Mucosa of rectum (tissue), 2 donors: ENCODE data around the gene ASXL2.
"Not testable (repeated sequence)": the region's sequence is repeated elsewhere in the genome, so short reads cannot be mapped to it uniquely, and the experiment has no call there.

Source experiments
- H3K27ac ChIP-seq, 2 donors: one replicate each; pipeline ENCODE4 v1.7.0; 2013; ENCODE audit warnings: inconsistent platforms in 2 of 2, low read depth in 2 of 2, low read length in 2 of 2
- H3K27me3 ChIP-seq, 2 donors: one replicate each; pipeline ENCODE4 v1.7.0; 2013; ENCODE audit warnings: low read length in 2 of 2; ENCODE audit not compliant: control insufficient read depth in 2 of 2, insufficient read depth in 2 of 2
- H3K36me3 ChIP-seq, 2 donors: one replicate each; pipeline ENCODE4 v1.7.0; 2013; ENCODE audit warnings: low read length in 2 of 2; ENCODE audit not compliant: control insufficient read depth in 2 of 2, insufficient read depth in 2 of 2
- H3K4me1 ChIP-seq, 2 donors: one replicate each; pipeline ENCODE4 v1.7.0; 2013; ENCODE audit warnings: low read length in 2 of 2, mild to moderate bottlenecking in 1 of 2; ENCODE audit not compliant: control insufficient read depth in 2 of 2, insufficient read depth in 2 of 2
- H3K4me3 ChIP-seq, 2 donors: one replicate each; pipeline ENCODE4 v1.7.0; 2013; ENCODE audit warnings: low read length in 2 of 2
- H3K9ac ChIP-seq, 2 donors: one replicate each; pipeline ENCODE4 v1.7.0; 2013; ENCODE audit warnings: low read length in 2 of 2, low read depth in 1 of 2, mild to moderate bottlenecking in 1 of 2
- H3K9me3 ChIP-seq, 2 donors: one replicate each; pipeline ENCODE4 v1.7.0; 2013; ENCODE audit warnings: low read length in 2 of 2; ENCODE audit not compliant: control insufficient read depth in 2 of 2
- donor health status: healthy.
- donor health status: Normal muscosa, but diverticular disease.

Gene ASXL2

GRCh38 chr2:25724756-25725155 is 153.5 kb downstream of the ASXL2 start:
- no peak overlapping the region for H3K4me3 ChIP-seq
- H3K36me3 ChIP-seq, result no peaks in the 10 kb centered on the region
- no peak overlapping the region for H3K9ac ChIP-seq
- H3K4me1 ChIP-seq, result no peaks in the 10 kb centered on the region
- no peaks in the 10 kb centered on the region for H3K9me3 ChIP-seq
- H3K27me3 ChIP-seq, result peaks cover 0 to 6% of the 10 kb centered on the region in 2 donors
- H3K27ac ChIP-seq, result no peak overlapping the region

GRCh38 chr2:25722224-25722623 is 156.1 kb downstream of the ASXL2 start:
- Histone ChIP-seq H3K4me3 (no peak overlapping the region), H3K27ac (no peak overlapping the region), H3K9me3 (no peaks in the 10 kb centered on the region), H3K36me3 (no peaks in the 10 kb centered on the region), H3K4me1 (no peaks in the 10 kb centered on the region), H3K9ac (no peak overlapping the region), H3K27me3 (peaks cover 0 to 6% of the 10 kb centered on the region in 2 donors)

GRCh38 chr2:25720575-25720974 is 157.7 kb downstream of the ASXL2 start:
- Histone ChIP-seq H3K4me1 (no peaks in the 10 kb centered on the region), H3K27me3 (peaks cover 0 to 6% of the 10 kb centered on the region in 2 donors), H3K4me3 (no peak overlapping the region), H3K27ac (no peak overlapping the region), H3K9ac (no peak overlapping the region), H3K9me3 (no peaks in the 10 kb centered on the region), H3K36me3 (no peaks in the 10 kb centered on the region)

GRCh38 chr2:25714740-25715139 is 163.5 kb downstream of the ASXL2 start:
- H3K36me3 ChIP-seq, result no peaks in the 10 kb centered on the region
- H3K4me1 ChIP-seq, result no peaks in the 10 kb centered on the region
- no peaks in the 10 kb centered on the region for H3K27me3 ChIP-seq
- no peak overlapping the region for H3K27ac ChIP-seq
- no peak overlapping the region for H3K9ac ChIP-seq
- H3K9me3 ChIP-seq, result no peaks in the 10 kb centered on the region
- H3K4me3 ChIP-seq, result no peak overlapping the region

GRCh38 chr2:25712455-25712854 is 165.8 kb downstream of the ASXL2 start:
- H3K36me3 ChIP-seq, result no peaks in the 10 kb centered on the region
- H3K9ac ChIP-seq, result no peak overlapping the region
- H3K4me1 ChIP-seq, result no peaks in the 10 kb centered on the region
- no peak overlapping the region for H3K27ac ChIP-seq
- H3K27me3 ChIP-seq, result no peaks in the 10 kb centered on the region
- H3K9me3 ChIP-seq, result no peaks in the 10 kb centered on the region
- H3K4me3 ChIP-seq, result no peak overlapping the region

- Histone ChIP-seq H3K27me3 (no peaks in the 10 kb centered on the region), H3K36me3 (no peaks in the 10 kb centered on the region), H3K4me1 (no peaks in the 10 kb centered on the region), H3K4me3 (peak overlapping the region in 1 of 2 donors; percentile 52), H3K9me3 (no peaks in the 10 kb centered on the region), H3K27ac (no peak overlapping the region), H3K9ac (no peak overlapping the region)
Observed at GRCh38 chr2:25711675-25712354, 166.5 kb downstream of the ASXL2 start.

GRCh38 chr2:25710750-25711149 is 167.5 kb downstream of the ASXL2 start:
- no peak overlapping the region for H3K4me3 ChIP-seq
- no peaks in the 10 kb centered on the region for H3K36me3 ChIP-seq
- H3K9ac ChIP-seq, result no peak overlapping the region
- H3K4me1 ChIP-seq, result no peaks in the 10 kb centered on the region
- no peak overlapping the region for H3K27ac ChIP-seq
- no peaks in the 10 kb centered on the region for H3K27me3 ChIP-seq
- H3K9me3 ChIP-seq, result no peaks in the 10 kb centered on the region

GRCh38 chr2:25709349-25709748 is 168.9 kb downstream of the ASXL2 start:
- no peak overlapping the region for H3K4me3 ChIP-seq
- no peak overlapping the region for H3K9ac ChIP-seq
- no peaks in the 10 kb centered on the region for H3K27me3 ChIP-seq
- H3K27ac ChIP-seq, result no peak overlapping the region
- no peaks in the 10 kb centered on the region for H3K36me3 ChIP-seq
- H3K9me3 ChIP-seq, result no peaks in the 10 kb centered on the region
- H3K4me1 ChIP-seq, result no peaks in the 10 kb centered on the region

GRCh38 chr2:25707927-25708590 is 170.2 kb downstream of the ASXL2 start:
- no peaks in the 10 kb centered on the region for H3K9me3 ChIP-seq
- H3K36me3 ChIP-seq, result no peaks in the 10 kb centered on the region
- H3K4me3 ChIP-seq, result no peak overlapping the region
- H3K27me3 ChIP-seq, result no peaks in the 10 kb centered on the region
- no peaks in the 10 kb centered on the region for H3K4me1 ChIP-seq
- no peak overlapping the region for H3K9ac ChIP-seq
- no peak overlapping the region for H3K27ac ChIP-seq

- H3K9me3 ChIP-seq, H3K27me3 ChIP-seq, H3K4me1 ChIP-seq, H3K27ac ChIP-seq, H3K36me3 ChIP-seq, H3K9ac ChIP-seq, H3K4me3 ChIP-seq: not testable (repeated sequence)
Observed at GRCh38 chr2:25705575-25705974, 172.7 kb downstream of the ASXL2 start.
